ENCODE data around the gene ZNF426.

- TF ChIP-seq CTCF (IDR thresholded peaks at IDR 0.05) = no peak
- TF ChIP-seq EZH2 (IDR thresholded peaks at IDR 0.05; ENCODE audit: borderline replicate concordance, insufficient read depth, low read depth, low read length, poor library complexity, severe bottlenecking) = no peak
Measured at GRCh38 chr19:9507285-9507684, 31.2 kb downstream of the ZNF426 start.
